HepG2 (cell line): ENCODE measurements around the gene HAND1. TPM values are rescaled to one million over a fixed set of nuclear protein-coding genes. Genes with fewer than 3 reads are reported as not detected.

Experiments
- CEBPZ ChIP-seq: IDR thresholded peaks from 2 replicates; pipeline ENCODE4 v1.6.1; 2012; ENCODE audit warnings: low read length, improper control_type of control experiment
- CSRNP2 ChIP-seq: sonication (generic); formaldehyde crosslinking; conservative IDR thresholded peaks from 2 replicates; pipeline ENCODE4 v1.8.0; 2022; ENCODE audit warnings: low read depth, missing genetic modification reagents
- GMEB2 ChIP-seq: IDR thresholded peaks from 2 replicates; pipeline ENCODE4 v1.6.1; 2016; ENCODE audit warnings: missing biosample characterization, missing genetic modification reagents, low read depth
- HNRNPUL1 ChIP-seq: fragments of 200-400 bp; formaldehyde crosslinking; IDR thresholded peaks from 2 replicates; pipeline ENCODE4 v1.6.1; 2017; ENCODE audit warnings: low read depth, mild to moderate bottlenecking, low read length, moderate library complexity
- KMT2A ChIP-seq: sonication (generic); formaldehyde crosslinking; IDR thresholded peaks from 2 replicates; pipeline ENCODE4 v1.4.0; 2020; ENCODE audit warnings: missing genetic modification reagents
- NFAT5 ChIP-seq: sonication (generic); formaldehyde crosslinking; IDR thresholded peaks from 2 replicates; pipeline ENCODE4 v1.4.0; 2020; ENCODE audit warnings: missing genetic modification reagents
- PAX8 ChIP-seq: sonication (generic); formaldehyde crosslinking; IDR thresholded peaks from 2 replicates; pipeline ENCODE4 v1.8.0; 2022; ENCODE audit warnings: mild to moderate bottlenecking, missing genetic modification reagents, borderline replicate concordance
- SMAD1 ChIP-seq: sonication (generic); formaldehyde crosslinking; IDR thresholded peaks from 2 replicates; pipeline ENCODE4 v1.4.0; 2020; ENCODE audit warnings: missing genetic modification reagents, low read depth, mild to moderate bottlenecking, borderline replicate concordance
- ZFP91 ChIP-seq: sonication (generic); formaldehyde crosslinking; IDR thresholded peaks from 2 replicates; pipeline ENCODE4 v1.9.0; 2022; ENCODE audit warnings: missing genetic modification reagents, mild to moderate bottlenecking, borderline replicate concordance
- ZNF232 ChIP-seq: sonication (generic); formaldehyde crosslinking; IDR thresholded peaks from 2 replicates; pipeline ENCODE4 v1.4.0; 2020; ENCODE audit warnings: missing genetic modification reagents, borderline replicate concordance
- ZNF253 ChIP-seq: sonication (generic); formaldehyde crosslinking; IDR thresholded peaks from 2 replicates; pipeline ENCODE4 v1.8.0; 2022; ENCODE audit warnings: mild to moderate bottlenecking, missing genetic modification reagents, borderline replicate concordance
- ZNF3 ChIP-seq: IDR thresholded peaks from 2 replicates; pipeline ENCODE4 v1.7.0; 2017; ENCODE audit warnings: inconsistent platforms
- ZSCAN30 ChIP-seq: sonication (generic); formaldehyde crosslinking; IDR thresholded peaks from 2 replicates; pipeline ENCODE4 v1.5.0; 2020; ENCODE audit warnings: mild to moderate bottlenecking, missing genetic modification reagents
- ZSCAN9 ChIP-seq: IDR thresholded peaks from 2 replicates; pipeline ENCODE4 v1.6.1; 2016; ENCODE audit warnings: borderline replicate concordance
- polyA plus RNA-seq, 8 experiments: library from polyadenylated mRNA; depleted of rRNA in 3 of 8; stranded (reverse) in 7 of 8; unstranded in 1 of 8; fragments of >200 nt; fragmentation: Illumina TruSeq in 4 of 8; extraction: Trizol in 4 of 8; gene quantifications; 2 replicates each; pipeline versions ENCODE4 v1.2.1 to v1.2.3, GENCODE V29; 2011 to 2016; ENCODE audit warnings: low read depth in 4 of 8, missing spikeins in 1 of 8, mixed read lengths in 1 of 8; ENCODE audit not compliant: insufficient read depth in 1 of 8
- total RNA-seq, 5 experiments: library from RNA; depleted of rRNA; stranded (reverse); fragments of >200 nt; fragmentation: Illumina TruSeq; extraction: Trizol; gene quantifications; 2 replicates each; pipeline ENCODE4 v1.2.3, GENCODE V29; 2016; ENCODE audit warnings: low read depth in 1 of 5

The HAND1 gene
- total and polyA plus RNA-seq, 2 of the 13 experiments (the other 11 are each of a cell fraction or from before 2014, with no cell fraction given) = not detected

GRCh38 chr5:154446195-154447088 is 31.6 kb downstream of the HAND1 start (continued):
- TF ChIP-seq CEBPZ (no peak), ZNF232 (CRISPR knock-in tag) (no peak), ZSCAN30 (no peak), HNRNPUL1 (no peak), ZNF253 (no peak), GMEB2 (CRISPR knock-in tag) (no peak), NFAT5 (CRISPR knock-in tag) (no peak), SMAD1 (CRISPR knock-in tag) (0 out of 2 replicates have a peak, but pooled peaks have one; percentile 24), KMT2A (CRISPR knock-in tag) (peak; percentile 71), PAX8 (no peak), ZSCAN9 (CRISPR knock-in tag) (no peak; the same call in 1 of the 2 replicates), CSRNP2 (no peak), ZFP91 (CRISPR knock-in tag) (0 out of 2 replicates have a peak, but pooled peaks have one; percentile 42), ZNF3 (CRISPR knock-in tag) (no peak)
